ENCODE results near the gene CTRL. TPM values are rescaled to one million over a fixed set of nuclear protein-coding genes. Genes with fewer than 3 reads are reported as not detected.
A peak's percentile ranks its signal among the peaks of the same experiment; 100 is the strongest.

Gene CTRL
- total and polyA plus RNA-seq, 4 donors: 0.09 to 5.0 (median 0.30) TPM

- Histone ChIP-seq H3K9ac (ENCODE audit: low read depth in 1 of 2, low read length in 2 of 2) (no peak overlapping the region), H3K27me3 (ENCODE audit: control insufficient read depth in 4 of 4, insufficient read depth in 4 of 4, low read length in 3 of 4) (no peaks in the 10 kb centered on the region), H3K27ac (ENCODE audit: low read depth in 1 of 2, low read length in 2 of 2) (no peak overlapping the region), H3K36me3 (ENCODE audit: control insufficient read depth in 4 of 4, insufficient read depth in 3 of 4, low read depth in 1 of 4, low read length in 3 of 4) (peaks cover 3 to 35% (median 11%) of the 10 kb centered on the region in 4 donors), H3K9me3 (ENCODE audit: control insufficient read depth in 4 of 4, low read length in 3 of 4) (no peaks in the 10 kb centered on the region), H3K4me3 (ENCODE audit: low read depth in 1 of 3, low read length in 3 of 3) (no peak overlapping the region), H3K4me1 (ENCODE audit: control insufficient read depth in 4 of 4, insufficient read depth in 4 of 4, low read length in 3 of 4) (peaks cover 0 to 9% (median 6%) of the 10 kb centered on the region in 4 donors)
- TF ChIP-seq ZBTB33 (IDR thresholded peaks at IDR 0.05) (no peak), NR2F2 (IDR thresholded peaks at IDR 0.05) (no peak)
- WGBS: 95% methylated on average over 14 of the region's 14 CpGs
- DNase-seq (ENCODE audit: low spot score): no peak
Measured at GRCh38 chr16:67930191-67930590, 1.5 kb downstream of the CTRL start.

- DNase-seq (ENCODE audit: low spot score): peak; percentile 79
- Histone ChIP-seq H3K9me3 (ENCODE audit: control insufficient read depth in 4 of 4, low read length in 3 of 4) (no peaks in the 10 kb centered on the region), H3K4me3 (ENCODE audit: low read depth in 1 of 3, low read length in 3 of 3) (no peak overlapping the region), H3K36me3 (ENCODE audit: control insufficient read depth in 4 of 4, insufficient read depth in 3 of 4, low read depth in 1 of 4, low read length in 3 of 4) (peaks cover 3 to 27% (median 9%) of the 10 kb centered on the region in 4 donors), H3K9ac (ENCODE audit: low read depth in 1 of 2, low read length in 2 of 2) (no peak overlapping the region), H3K27me3 (ENCODE audit: control insufficient read depth in 4 of 4, insufficient read depth in 4 of 4, low read length in 3 of 4) (no peaks in the 10 kb centered on the region), H3K4me1 (ENCODE audit: control insufficient read depth in 4 of 4, insufficient read depth in 4 of 4, low read length in 3 of 4) (peaks cover 0 to 3% (median 0%) of the 10 kb centered on the region in 4 donors), H3K27ac (ENCODE audit: low read depth in 1 of 2, low read length in 2 of 2) (no peak overlapping the region)
- TF ChIP-seq GABPA (IDR thresholded peaks at IDR 0.05 in 1 of 2, conservative IDR thresholded peaks at IDR 0.05 in 1 of 2): no peak
- peak; percentile 89 for TF ChIP-seq CTCF (IDR thresholded peaks at IDR 0.05; ENCODE audit: low read depth, low read length, missing input control)
- TF ChIP-seq RAD21 (IDR thresholded peaks at IDR 0.05): peak; percentile 93 to 96
- TF ChIP-seq EGR1 (IDR thresholded peaks at IDR 0.05; ENCODE audit: low read depth in 2 of 2): no peak
- WGBS: 47% methylated on average over 16 of the region's 16 CpGs
Measured at GRCh38 chr16:67928561-67929364, 2.9 kb downstream of the CTRL start.

- no peak overlapping the region for H3K27ac ChIP-seq (ENCODE audit: low read depth in 1 of 2, low read length in 2 of 2)
- H3K9ac ChIP-seq (ENCODE audit: low read depth in 1 of 2, low read length in 2 of 2): no peak overlapping the region
- DNase-seq (ENCODE audit: low spot score): no peak
- no peak overlapping the region for H3K4me3 ChIP-seq (ENCODE audit: low read depth in 1 of 3, low read length in 3 of 3)
- peaks cover 3 to 30% (median 8%) of the 10 kb centered on the region in 4 donors for H3K36me3 ChIP-seq (ENCODE audit: control insufficient read depth in 4 of 4, insufficient read depth in 3 of 4, low read depth in 1 of 4, low read length in 3 of 4)
- H3K4me1 ChIP-seq (ENCODE audit: control insufficient read depth in 4 of 4, insufficient read depth in 4 of 4, low read length in 3 of 4): peaks cover 0 to 3% (median 0%) of the 10 kb centered on the region in 4 donors
- no peaks in the 10 kb centered on the region for H3K9me3 ChIP-seq (ENCODE audit: control insufficient read depth in 4 of 4, low read length in 3 of 4)
- 75% methylated on average over 7 of the region's 7 CpGs for WGBS
- no peaks in the 10 kb centered on the region for H3K27me3 ChIP-seq (ENCODE audit: control insufficient read depth in 4 of 4, insufficient read depth in 4 of 4, low read length in 3 of 4)
- TF ChIP-seq GABPA (IDR thresholded peaks at IDR 0.05 in 1 of 2, conservative IDR thresholded peaks at IDR 0.05 in 1 of 2): no peak
- TF ChIP-seq MAX (IDR thresholded peaks at IDR 0.05): no peak
- TF ChIP-seq FOXA2 (IDR thresholded peaks at IDR 0.05): no peak
- TF ChIP-seq RXRA (IDR thresholded peaks at IDR 0.05): no peak
- no peak for TF ChIP-seq TAF1 (conservative IDR thresholded peaks at IDR 0.05)
- no peak for TF ChIP-seq REST (IDR thresholded peaks at IDR 0.05)
- no peak for TF ChIP-seq JUND (IDR thresholded peaks at IDR 0.05)
- no peak for TF ChIP-seq HNF4A (conservative IDR thresholded peaks at IDR 0.05)
- TF ChIP-seq ZBTB33 (IDR thresholded peaks at IDR 0.05): no peak
- no peak for TF ChIP-seq FOXA1 (IDR thresholded peaks at IDR 0.05)
- no peak for TF ChIP-seq SP1 (IDR thresholded peaks at IDR 0.05)
- no peak for TF ChIP-seq RAD21 (IDR thresholded peaks at IDR 0.05)
- no peak for TF ChIP-seq HNF4G (IDR thresholded peaks at IDR 0.05)
- no peak for TF ChIP-seq EGR1 (IDR thresholded peaks at IDR 0.05; ENCODE audit: low read depth in 2 of 2)
Measured at GRCh38 chr16:67928147-67928546, 3.5 kb downstream of the CTRL start.
